Kidney (tissue), 22 donors: ENCODE data around the gene LRFN3. TPM values are rescaled to one million over a fixed set of nuclear protein-coding genes. Genes with fewer than 3 reads are reported as not detected.

ENCODE experiments used
- DNase-seq, 5 donors: peaks; one replicate each; pipeline ENCODE4 v3.0.0-alpha.2; 2013 to 2020
- FAIRE-seq: peaks from 2 replicates; lab custom pipeline; 2012; peaks lifted over from hg19 to GRCh38; lab: Jason Lieb, UNC
- H3K27ac ChIP-seq, 2 donors: one replicate each; pipeline ENCODE4 v1.7.0; 2013; ENCODE audit warnings: low read depth in 2 of 2, low read length in 2 of 2, inconsistent platforms in 1 of 2
- H3K27me3 ChIP-seq: one replicate; pipeline ENCODE4 v1.7.1; 2013; ENCODE audit warnings: low read length, inconsistent platforms; ENCODE audit not compliant: control insufficient read depth, insufficient read depth
- H3K36me3 ChIP-seq, 3 donors: one replicate each; pipeline versions ENCODE4 v1.7.0 to v1.7.1; 2013; ENCODE audit warnings: low read length in 3 of 3, control low read depth in 1 of 3, inconsistent platforms in 1 of 3; ENCODE audit not compliant: insufficient read depth in 3 of 3, control insufficient read depth in 2 of 3
- H3K4me1 ChIP-seq, 3 donors: one replicate each; pipeline versions ENCODE4 v1.7.0 to v1.7.1; 2013; ENCODE audit warnings: low read length in 3 of 3, inconsistent platforms in 1 of 3, low read depth in 1 of 3; ENCODE audit not compliant: control insufficient read depth in 2 of 3, insufficient read depth in 2 of 3
- H3K4me3 ChIP-seq, 3 donors: one replicate each; pipeline versions ENCODE4 v1.7.0 to v1.8.1; 2013; ENCODE audit warnings: low read length in 3 of 3, control low read depth in 1 of 3, inconsistent platforms in 1 of 3
- H3K9ac ChIP-seq, 3 donors: one replicate each; pipeline versions ENCODE4 v1.7.0 to v1.7.1; 2013; ENCODE audit warnings: low read length in 3 of 3, control low read depth in 1 of 3, inconsistent platforms in 1 of 3
- H3K9me3 ChIP-seq, 3 donors: one replicate each; pipeline versions ENCODE4 v1.7.0 to v1.7.1; 2013; ENCODE audit warnings: low read length in 3 of 3, control low read depth in 1 of 3, inconsistent platforms in 1 of 3; ENCODE audit not compliant: control insufficient read depth in 2 of 3, insufficient read depth in 1 of 3
- CTCF ChIP-seq: IDR thresholded peaks from 3 replicates; pipeline ENCODE4 v1.5.1; 2012; ENCODE audit warnings: mild to moderate bottlenecking, moderate library complexity, borderline replicate concordance; ENCODE audit not compliant: insufficient read depth; ENCODE audit errors: extremely low read depth
- intact Hi-C: fragments of 100-400 bp; cut with DNase I; formaldehyde crosslinking; loops from one replicate; pipeline ENCODE4 v1.11.1; 2022
- long read RNA-seq, 10 donors: library from polyadenylated mRNA in 1 of 10; unstranded in 1 of 10; transcript quantifications; one replicate each; pipeline ENCODE4 v2.0.0 and lab custom pipeline, GENCODE V29; 2021 to 2026
- polyA plus RNA-seq: library from polyadenylated mRNA; stranded (reverse); fragments of 350-450 nt; fragmentation: Illumina TruSeq; extraction: RNeasy Lipid Tissue Mini Kit (QIAGEN cat#74804); gene quantifications from one replicate; pipeline ENCODE4 v1.2.3, GENCODE V29; 2014; ENCODE audit warnings: low read depth, low replicate concordance; ENCODE audit not compliant: insufficient read depth
- total RNA-seq: library from RNA; stranded (reverse); fragmentation: NEBNext Ultra II Directional; extraction: Animal tissue kit (Norgen Biotek cat#: 25700); gene quantifications from one replicate; pipeline ENCODE4 v1.2.1, GENCODE V29; 2021
- donor health status: control.
- donor health status: control.
- donor health status: control.
- donor health status: control.
- donor health status: control.
- donor health status: DM: yes; HTN: yes; CAD: no.
- donor health status: Normal renal cell carcinoma (clear cell type).

The LRFN3 gene
- total RNA-seq (9.4 TPM), polyA plus RNA-seq (8.2 TPM)
- long read RNA-seq, donor 1, partial matches to known transcripts = 0 of 1 reads
- long read RNA-seq, donor 1, other reads (novel, unspliced or antisense) = 0 of 1 reads
- long read RNA-seq, donor 2, partial matches to known transcripts = 0 of 1 reads
- long read RNA-seq, donor 2, other reads (novel, unspliced or antisense) = 0 of 1 reads
- long read RNA-seq, donor 3, partial matches to known transcripts = 0 of 3 reads
- long read RNA-seq, donor 3, other reads (novel, unspliced or antisense) = 0 of 3 reads
- long read RNA-seq, donor 4, partial matches to known transcripts = 0 of 2 reads
- long read RNA-seq, donor 4, other reads (novel, unspliced or antisense) = 0 of 2 reads
- long read RNA-seq, donor 5 = 0 reads
- long read RNA-seq, donor 6 = 0 reads
- long read RNA-seq, donor 7, partial matches to known transcripts = 8 of 12 reads
- long read RNA-seq, donor 7, other reads (novel, unspliced or antisense) = 0 of 12 reads
- long read RNA-seq, donor 8, partial matches to known transcripts = 0 of 3 reads
- long read RNA-seq, donor 8, other reads (novel, unspliced or antisense) = 0 of 3 reads
- long read RNA-seq, donor 9 = 0 reads
- long read RNA-seq, donor 10 = 0 reads

DNA sequence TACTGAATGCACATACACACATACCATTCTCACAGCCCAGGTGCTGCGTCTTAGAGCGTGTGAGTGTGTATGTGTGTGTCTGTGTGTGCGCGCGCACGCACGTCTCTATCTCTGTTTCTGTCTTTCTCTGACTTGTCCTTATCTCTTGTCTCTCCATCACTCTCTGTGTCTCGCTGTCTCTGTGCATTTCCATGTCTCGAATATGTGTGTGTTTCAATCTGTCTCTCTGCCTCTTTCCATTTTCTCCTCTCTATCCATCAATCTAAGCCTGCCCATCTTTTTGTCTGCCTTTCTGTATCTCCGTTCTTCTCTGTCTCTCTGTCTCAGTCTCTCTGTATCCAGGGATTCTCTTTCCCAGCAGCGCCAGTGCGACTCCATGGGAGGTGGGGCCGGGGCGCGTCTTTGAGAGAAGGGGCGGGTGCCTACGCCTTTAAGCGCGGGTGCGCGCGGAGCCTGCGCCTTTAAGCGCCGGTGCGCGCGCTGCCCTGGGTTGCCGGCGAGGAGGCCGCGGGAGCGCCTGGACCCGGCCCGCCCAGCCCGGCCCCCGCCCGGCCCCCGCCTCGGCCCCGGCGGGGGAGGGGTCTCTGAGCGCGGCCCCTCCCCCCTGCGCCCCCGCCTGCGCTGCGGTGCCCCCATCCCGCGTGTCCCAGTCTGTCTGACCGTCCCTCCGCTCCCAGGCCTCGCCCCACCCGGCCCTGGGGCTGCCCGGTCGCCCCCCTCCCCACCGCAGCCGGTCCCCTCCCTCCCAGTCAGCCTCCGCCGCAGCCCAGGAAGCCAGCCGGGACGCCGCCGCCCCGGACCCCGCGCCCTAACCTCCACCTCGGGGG lies at the start of gene LRFN3:
TSS of gene LRFN3 (plus strand) at position 464 of the 827 bp plus-strand sequence. CDS start 3,052 bp downstream, outside the sequence.
- peak within 1 kb of the TSS; percentile 71 to 95 (median 89) for H3K9ac ChIP-seq
- intact Hi-C loops = no loop called here
- no peak for TF ChIP-seq CTCF
- FAIRE-seq (no peak), DNase-seq (peak; percentile 70 to 90 (median 81))
- H3K4me3 ChIP-seq = peak within 1 kb of the TSS; percentile 95 to 98 (median 98)
- no peaks in the 10 kb centered on the region for H3K9me3 ChIP-seq
- no peaks in the 10 kb centered on the region for H3K36me3 ChIP-seq
- peaks cover 3 to 23% (median 15%) of the 10 kb centered on the region in 3 donors for H3K4me1 ChIP-seq
- H3K27ac ChIP-seq = peak within 1 kb of the TSS in 1 of 2 donors; percentile 32
- no peaks in the 10 kb centered on the region for H3K27me3 ChIP-seq

- DNase-seq (no peak), FAIRE-seq (no peak)
- Histone ChIP-seq H3K36me3 (peaks cover 2 to 17% (median 7%) of the 10 kb centered on the region in 3 donors), H3K4me3 (no peak overlapping the region), H3K4me1 (no peaks in the 10 kb centered on the region), H3K27me3 (no peaks in the 10 kb centered on the region), H3K9me3 (no peaks in the 10 kb centered on the region), H3K27ac (no peak overlapping the region), H3K9ac (no peak overlapping the region)
- TF ChIP-seq CTCF = no peak
- intact Hi-C loops = no loop called here
These were observed 49.0 kb upstream of the LRFN3 start for GRCh38 chr19:35887197-35887596.

GRCh38 chr19:35888398-35888797 lies 47.8 kb upstream of the LRFN3 start:
- Histone ChIP-seq H3K36me3 (peaks cover 5 to 20% (median 7%) of the 10 kb centered on the region in 3 donors), H3K9me3 (no peaks in the 10 kb centered on the region), H3K4me3 (no peak overlapping the region), H3K4me1 (no peaks in the 10 kb centered on the region), H3K9ac (no peak overlapping the region), H3K27me3 (no peaks in the 10 kb centered on the region), H3K27ac (no peak overlapping the region)
- intact Hi-C loops = no loop called here
- FAIRE-seq = no peak
- DNase-seq = no peak
- no peak for TF ChIP-seq CTCF
